Medulla oblongata (tissue), 1 donor: Measurements from ENCODE around the gene EDC4.

Experiments used
- DNase-seq: peaks from one replicate; pipeline ENCODE4 v3.0.0-alpha.2; 2015; ENCODE audit errors: extremely low spot score

EDC4 gene

GRCh38 chr16:67930191-67930590, 57.3 kb downstream of the EDC4 start:
- no peak for DNase-seq

- DNase-seq = no peak
Measured at GRCh38 chr16:67930678-67931211, 57.9 kb downstream of the EDC4 start.
